Measurements from ENCODE around the gene CLK4.

- TF ChIP-seq FOSL1 (IDR thresholded peaks at IDR 0.05; ENCODE audit: insufficient read depth, low read depth, low read length) (no peak), SIN3A (conservative IDR thresholded peaks at IDR 0.05 in 1 of 2, IDR thresholded peaks at IDR 0.05 in 1 of 2; ENCODE audit: low read depth in 1 of 2, low read length in 2 of 2) (no peak), CTCF (IDR thresholded peaks at IDR 0.05; ENCODE audit: control extremely low read depth in 1 of 3, insufficient read depth in 1 of 3, low read depth in 1 of 3, low read length in 3 of 3) (no peak), BRCA1 (IDR thresholded peaks at IDR 0.05; ENCODE audit: low read depth, low read length) (no peak), POLR2A (IDR thresholded peaks at IDR 0.05; ENCODE audit: control extremely low read depth in 1 of 2, low read depth in 2 of 2, low read length in 2 of 2) (no peak), CBX5 (IDR thresholded peaks at IDR 0.05; ENCODE audit: low read depth, low read length) (no peak), KDM1A (IDR thresholded peaks at IDR 0.05; ENCODE audit: borderline replicate concordance, low read length) (no peak), SP2 (IDR thresholded peaks at IDR 0.05; ENCODE audit: low read length) (no peak), JUN (IDR thresholded peaks at IDR 0.05; ENCODE audit: low read depth, low read length) (no peak), KDM4A (IDR thresholded peaks at IDR 0.05; ENCODE audit: low read depth, low read length, severe bottlenecking) (peak; percentile 1), ATF3 (IDR thresholded peaks at IDR 0.05; ENCODE audit: insufficient read depth, low read depth, low read length) (no peak)
Observed at GRCh38 chr5:178625679-178626483, 969 bp downstream of the CLK4 start.

Data from H1 (cell line).